Ovary (tissue), 9 donors: ENCODE data around the gene POU2AF1. TPM values are rescaled to one million over a fixed set of nuclear protein-coding genes. Genes with fewer than 3 reads are reported as not detected.

Experiments used
- DNase-seq, 5 donors: peaks; one replicate each; pipeline ENCODE4 v3.0.0-alpha.2; 2019 to 2020
- H3K27ac ChIP-seq, 2 donors: fragments of 200-600 bp; one replicate each; pipeline versions ENCODE4 v1.5.1 to v1.8.0; 2019 to 2022
- H3K27me3 ChIP-seq: fragments of 200-600 bp; one replicate; pipeline ENCODE4 v1.8.0; 2022
- H3K36me3 ChIP-seq: fragments of 200-600 bp; sonication (generic); one replicate; pipeline ENCODE4 v1.5.1; 2019
- H3K4me1 ChIP-seq: one replicate; pipeline ENCODE4 v1.8.1; 2013; ENCODE audit warnings: mild to moderate bottlenecking, moderate library complexity; ENCODE audit not compliant: insufficient read depth
- H3K4me3 ChIP-seq: fragments of 200-600 bp; sonication (generic); one replicate; pipeline ENCODE4 v1.5.1; 2017
- H3K9me3 ChIP-seq, 2 donors: fragments of 200-600 bp in 1 of 2; sonication (generic) in 1 of 2; one replicate each; pipeline versions ENCODE4 v1.5.1 to v1.8.1; 2013 to 2019; ENCODE audit warnings: mild to moderate bottlenecking in 1 of 2, moderate library complexity in 1 of 2
- EP300 ChIP-seq: sonication (generic); formaldehyde crosslinking; IDR thresholded peaks from one replicate; pipeline ENCODE4 v1.6.1; 2017; ENCODE audit warnings: antibody characterized with exemption
- POLR2A ChIP-seq: fragments of 450-650 bp; IDR thresholded peaks from one replicate; pipeline ENCODE4 v1.6.1; 2017; ENCODE audit warnings: antibody characterized with exemption, mild to moderate bottlenecking, moderate library complexity
- WGBS, 3 donors: extraction: QIAGEN DNeasy Blood & Tissue Kit in 1 of 3; methylation state at CpG; one replicate each; pipeline versions ENCODE4 v1.1.5 to v1.1.7; 2013 to 2017; 5-methylcytosine and 5-hydroxymethylcytosine counted together
- intact Hi-C, 4 donors: fragments of 100-400 bp; cut with DNase I; formaldehyde crosslinking; loops; one replicate each; pipeline versions ENCODE4 v1.11.0 to v1.15.1; 2022 to 2023
- polyA plus RNA-seq, 2 donors: library from polyadenylated mRNA; stranded (reverse); fragments of 200-250 nt in 1 of 2; fragments of 350-450 nt in 1 of 2; fragmentation: Illumina TruSeq in 1 of 2; extraction: RNeasy Lipid Tissue Mini Kit (QIAGEN cat#74804) in 1 of 2; gene quantifications; one replicate each; pipeline ENCODE4 v1.2.3, GENCODE V29; 2013 to 2014
- total RNA-seq, 7 donors: library from RNA; depleted of rRNA in 2 of 7; stranded (reverse); fragments of >200 nt in 2 of 7; fragmentation: NEBNext Ultra II Directional in 3 of 7; extraction: Animal tissue kit (Norgen Biotek cat#: 25700) in 3 of 7; gene quantifications; one replicate each; pipeline versions ENCODE4 v1.1.0 to v1.2.4, GENCODE V29; 2016 to 2023
- TF ChIP-seq, protein P1 (sequence below), 3 donors: fragments of 450-650 bp in 2 of 3; fragments of 200-600 bp in 1 of 3; IDR thresholded peaks; one replicate each; pipeline versions ENCODE4 v1.5.1 to v1.8.0; 2016 to 2022; ENCODE audit warnings: antibody characterized with exemption in 3 of 3, mild to moderate bottlenecking in 1 of 3
- donor health status: DM: no; HTN: no; CAD: no; lungs with moderate emphysema.
- donor health status: DM: no; HTN: no; CAD: no.
- donor health status: Bipolar disorder and iron deficiency.
- donor health status: DM: yes; HTN: yes; CAD: no.
- donor health status: DM: no; HTN: no; CAD: no.
- donor health status: DM: yes; HTN: yes; CAD: no.

The POU2AF1 gene
- total and polyA plus RNA-seq, 9 donors = 0.29 to 4.1 (median 0.83) TPM

DNA sequence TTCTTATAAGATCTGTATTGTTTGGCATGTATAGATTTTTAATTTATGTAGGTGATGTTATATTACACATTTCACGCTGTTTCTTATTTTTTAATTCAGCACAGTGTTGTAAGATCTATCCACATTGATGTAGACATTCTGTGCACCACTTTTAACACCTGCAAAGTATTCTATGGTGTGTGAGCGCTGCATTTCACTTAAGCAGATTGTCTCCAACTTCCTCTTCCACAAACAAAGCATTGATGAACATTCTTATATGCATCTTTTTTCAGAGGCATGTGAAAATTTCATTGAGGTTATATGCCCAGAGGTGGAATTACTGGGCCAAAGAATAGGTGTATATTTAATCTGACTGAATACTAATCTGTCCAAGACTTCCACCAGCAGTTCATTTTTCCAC, 3.4 kb upstream of the POU2AF1 start:
- H3K27me3 ChIP-seq = no peaks in the 10 kb centered on the region
- no peaks in the 10 kb centered on the region for H3K9me3 ChIP-seq
- no peak overlapping the region for H3K4me3 ChIP-seq
- intact Hi-C loops = no loop called here
- no peak overlapping the region for H3K27ac ChIP-seq
- WGBS, 3 donors = 93 to 97% (median 97%) methylated on average over 2 of the region's 2 CpGs
- no peak for DNase-seq
- TF ChIP-seq, protein P1, sequence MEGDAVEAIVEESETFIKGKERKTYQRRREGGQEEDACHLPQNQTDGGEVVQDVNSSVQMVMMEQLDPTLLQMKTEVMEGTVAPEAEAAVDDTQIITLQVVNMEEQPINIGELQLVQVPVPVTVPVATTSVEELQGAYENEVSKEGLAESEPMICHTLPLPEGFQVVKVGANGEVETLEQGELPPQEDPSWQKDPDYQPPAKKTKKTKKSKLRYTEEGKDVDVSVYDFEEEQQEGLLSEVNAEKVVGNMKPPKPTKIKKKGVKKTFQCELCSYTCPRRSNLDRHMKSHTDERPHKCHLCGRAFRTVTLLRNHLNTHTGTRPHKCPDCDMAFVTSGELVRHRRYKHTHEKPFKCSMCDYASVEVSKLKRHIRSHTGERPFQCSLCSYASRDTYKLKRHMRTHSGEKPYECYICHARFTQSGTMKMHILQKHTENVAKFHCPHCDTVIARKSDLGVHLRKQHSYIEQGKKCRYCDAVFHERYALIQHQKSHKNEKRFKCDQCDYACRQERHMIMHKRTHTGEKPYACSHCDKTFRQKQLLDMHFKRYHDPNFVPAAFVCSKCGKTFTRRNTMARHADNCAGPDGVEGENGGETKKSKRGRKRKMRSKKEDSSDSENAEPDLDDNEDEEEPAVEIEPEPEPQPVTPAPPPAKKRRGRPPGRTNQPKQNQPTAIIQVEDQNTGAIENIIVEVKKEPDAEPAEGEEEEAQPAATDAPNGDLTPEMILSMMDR (IDR thresholded peaks at IDR 0.05) = no peak
- TF ChIP-seq EP300 = no peak
- no peak for TF ChIP-seq POLR2A
- H3K36me3 ChIP-seq = no peaks in the 10 kb centered on the region
- H3K4me1 ChIP-seq = peaks cover 2% of the 10 kb centered on the region

DNA sequence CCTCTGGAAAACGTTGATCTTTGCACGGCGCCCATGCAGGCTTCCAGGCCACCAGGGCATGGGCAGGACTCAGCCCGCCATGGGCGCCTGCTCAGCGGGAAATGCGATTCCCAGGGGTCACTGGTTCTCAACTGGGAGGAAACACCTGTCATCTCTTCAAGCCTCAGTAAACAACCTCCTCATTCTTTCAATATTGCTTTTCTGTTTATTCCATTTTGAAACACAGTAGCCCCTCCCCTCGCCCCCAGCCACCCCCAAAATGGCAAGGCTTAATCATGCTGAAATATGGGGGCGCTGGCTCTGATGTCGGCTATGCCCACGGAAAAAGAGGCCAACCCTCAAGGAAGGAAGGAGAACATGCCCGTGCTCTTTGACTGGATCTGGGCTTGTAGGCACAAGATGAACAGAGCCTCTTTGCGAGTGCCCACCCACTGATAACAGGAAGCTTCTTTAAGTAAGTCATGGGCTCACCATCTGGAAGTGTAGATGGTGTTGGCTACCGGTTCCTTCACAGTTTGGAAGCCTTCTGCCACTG, 594 bp upstream of the POU2AF1 start:
- Histone ChIP-seq H3K4me3 (no peak overlapping the region), H3K36me3 (no peaks in the 10 kb centered on the region), H3K4me1 (peaks cover 2% of the 10 kb centered on the region), H3K27ac (no peak overlapping the region), H3K9me3 (no peaks in the 10 kb centered on the region), H3K27me3 (no peaks in the 10 kb centered on the region)
- intact Hi-C loops = no loop called here
- 86 to 89% (median 88%) methylated on average over 14 of the region's 14 CpGs for WGBS, 3 donors
- TF ChIP-seq, protein P1 (IDR thresholded peaks at IDR 0.05) = no peak
- no peak for TF ChIP-seq POLR2A
- TF ChIP-seq EP300 = no peak
- no peak for DNase-seq

- Histone ChIP-seq H3K27me3 (no peaks in the 10 kb centered on the region), H3K9me3 (no peaks in the 10 kb centered on the region), H3K4me3 (no peak overlapping the region), H3K27ac (no peak overlapping the region), H3K4me1 (peaks cover 2% of the 10 kb centered on the region), H3K36me3 (no peaks in the 10 kb centered on the region)
- intact Hi-C loops = no loop called here
- no peak for DNase-seq
- TF ChIP-seq, protein P1 (IDR thresholded peaks at IDR 0.05) = no peak
- no peak for TF ChIP-seq EP300
- TF ChIP-seq POLR2A = no peak
- 66 to 83% (median 81%) methylated on average over 8 of the region's 8 CpGs for WGBS, 3 donors
Measured at GRCh38 chr11:111378185-111378860, 752 bp downstream of the POU2AF1 start.

GRCh38 chr11:111376181-111376871, 2.7 kb downstream of the POU2AF1 start:
- intact Hi-C loops = no loop called here

More at GRCh38 chr11:111376181-111376871, 2.7 kb downstream of the POU2AF1 start:
- whole genome bisulfite sequencing, 3 donors = 59 to 68% (median 59%) methylated on average over 3 of the region's 3 CpGs
- no peaks in the 10 kb centered on the region for H3K9me3 ChIP-seq
- no peak for DNase-seq
- no peak overlapping the region for H3K4me3 ChIP-seq
- H3K27ac ChIP-seq = no peak overlapping the region
- H3K27me3 ChIP-seq = no peaks in the 10 kb centered on the region
- H3K4me1 ChIP-seq = peaks cover 2% of the 10 kb centered on the region
- TF ChIP-seq POLR2A = no peak
- TF ChIP-seq, protein P1 (IDR thresholded peaks at IDR 0.05) = no peak
- TF ChIP-seq EP300 = no peak
- no peaks in the 10 kb centered on the region for H3K36me3 ChIP-seq
